ENCODE data around the gene TRIM24. TPM values are rescaled to one million over a fixed set of nuclear protein-coding genes. Genes with fewer than 3 reads are reported as not detected.
A peak's percentile ranks its signal among the peaks of the same experiment; 100 is the strongest.

The TRIM24 gene
- total and polyA plus RNA-seq, 2 of the 13 experiments (the other 11 are each of a cell fraction or from before 2014, with no cell fraction given): 100 to 106 TPM

- TF ChIP-seq ZNF432 (CRISPR knock-in tag; IDR thresholded peaks at IDR 0.05; ENCODE audit: borderline replicate concordance) (no peak), ZBTB34 (CRISPR knock-in tag; IDR thresholded peaks at IDR 0.05) (no peak), ZNF720 (CRISPR knock-in tag; IDR thresholded peaks at IDR 0.05) (no peak), ZNF552 (CRISPR knock-in tag; IDR thresholded peaks at IDR 0.05; ENCODE audit: borderline replicate concordance) (peak; percentile 71; the same call in 1 of the 2 replicates), JARID2 (CRISPR knock-in tag; IDR thresholded peaks at IDR 0.05; ENCODE audit: insufficient replicate concordance) (no peak), MATR3 (CRISPR knock-in tag; IDR thresholded peaks at IDR 0.05) (no peak), CCAR2 (optimal IDR thresholded peaks at IDR 0.05; ENCODE audit: low read depth, low read length) (no peak), PHF21A (CRISPR knock-in tag; IDR thresholded peaks at IDR 0.05) (no peak), ZNF570 (CRISPR knock-in tag; IDR thresholded peaks at IDR 0.05; ENCODE audit: borderline replicate concordance) (0 out of 2 replicates have a peak, but pooled peaks have one; percentile 51), ZNF558 (CRISPR knock-in tag; IDR thresholded peaks at IDR 0.05; ENCODE audit: borderline replicate concordance) (no peak), SSRP1 (CRISPR knock-in tag; IDR thresholded peaks at IDR 0.05) (no peak), ZNF691 (CRISPR knock-in tag; IDR thresholded peaks at IDR 0.05; ENCODE audit: borderline replicate concordance, low read depth) (peak; percentile 88; the same call in 1 of the 2 replicates), BCLAF1 (IDR thresholded peaks at IDR 0.05) (no peak), NCOA5 (CRISPR knock-in tag; IDR thresholded peaks at IDR 0.05) (no peak), TIGD3 (CRISPR knock-in tag; IDR thresholded peaks at IDR 0.05; ENCODE audit: borderline replicate concordance) (no peak), KDM4B (CRISPR knock-in tag; IDR thresholded peaks at IDR 0.05) (peak; percentile 91), NR2C2 (CRISPR knock-in tag; IDR thresholded peaks at IDR 0.05; ENCODE audit: borderline replicate concordance) (no peak), NFIB (CRISPR knock-in tag; IDR thresholded peaks at IDR 0.05; ENCODE audit: borderline replicate concordance) (no peak), RCOR2 (CRISPR knock-in tag; IDR thresholded peaks at IDR 0.05) (no peak), GATAD2A (CRISPR knock-in tag; IDR thresholded peaks at IDR 0.05) (peak; percentile 44; the same call in 1 of the 2 replicates), ZNF3 (CRISPR knock-in tag; IDR thresholded peaks at IDR 0.05) (no peak), ZNF383 (CRISPR knock-in tag; IDR thresholded peaks at IDR 0.05; ENCODE audit: borderline replicate concordance) (no peak), SMARCE1 (IDR thresholded peaks at IDR 0.05; ENCODE audit: borderline replicate concordance) (no peak), PBX3 (CRISPR knock-in tag; IDR thresholded peaks at IDR 0.05; ENCODE audit: borderline replicate concordance) (no peak), ZNF768 (CRISPR knock-in tag; IDR thresholded peaks at IDR 0.05) (peak; percentile 70; the same call in 1 of the 2 replicates)
These were observed at the start of gene TRIM24 (continued) for GRCh38 chr7:138460176-138460648.
